ENCODE results near the gene MOGAT1. TPM values are rescaled to one million over a fixed set of nuclear protein-coding genes. Genes with fewer than 3 reads are reported as not detected.

Gene MOGAT1
- total RNA-seq, 1 donor from 2014 or later: 0.74 TPM

- H3K4me3 Mint-ChIP-seq (ENCODE audit: low read depth): no peak overlapping the region
- no peaks in the 10 kb centered on the region for H3K4me1 Mint-ChIP-seq (ENCODE audit: low read depth)
- H3K9me3 Mint-ChIP-seq (ENCODE audit: low read depth): no peaks in the 10 kb centered on the region
- DNase-seq (ENCODE audit: low spot score, unreplicated experiment): no peak
- peaks cover 4% of the 10 kb centered on the region for H3K27me3 Mint-ChIP-seq
- TF ChIP-seq CTCF (IDR thresholded peaks at IDR 0.05; ENCODE audit: unreplicated experiment): no peak
- H3K36me3 Mint-ChIP-seq (ENCODE audit: insufficient read depth): no peaks in the 10 kb centered on the region
- H3K27ac Mint-ChIP-seq: no peak overlapping the region
Observed at GRCh38 chr2:222730366-222730999, 59.0 kb downstream of the MOGAT1 start.

GRCh38 chr2:222731201-222731621 is 59.8 kb downstream of the MOGAT1 start:
- Mint-ChIP-seq H3K27ac (no peak overlapping the region), H3K4me3 (ENCODE audit: low read depth) (no peak overlapping the region), H3K4me1 (ENCODE audit: low read depth) (no peaks in the 10 kb centered on the region), H3K9me3 (ENCODE audit: low read depth) (no peaks in the 10 kb centered on the region), H3K27me3 (peaks cover 4% of the 10 kb centered on the region), H3K36me3 (ENCODE audit: insufficient read depth) (no peaks in the 10 kb centered on the region)
- TF ChIP-seq CTCF (IDR thresholded peaks at IDR 0.05; ENCODE audit: unreplicated experiment): no peak
- no peak for DNase-seq (ENCODE audit: low spot score, unreplicated experiment)

GRCh38 chr2:222732489-222733178 is 61.2 kb downstream of the MOGAT1 start:
- Mint-ChIP-seq H3K36me3 (ENCODE audit: insufficient read depth) (no peaks in the 10 kb centered on the region), H3K27me3 (peaks cover 11% of the 10 kb centered on the region), H3K4me3 (ENCODE audit: low read depth) (no peak overlapping the region), H3K9me3 (ENCODE audit: low read depth) (no peaks in the 10 kb centered on the region), H3K4me1 (ENCODE audit: low read depth) (no peaks in the 10 kb centered on the region), H3K27ac (no peak overlapping the region)
- no peak for TF ChIP-seq CTCF (IDR thresholded peaks at IDR 0.05; ENCODE audit: unreplicated experiment)
- DNase-seq (ENCODE audit: low spot score, unreplicated experiment): no peak

GRCh38 chr2:222733470-222733845 is 62.0 kb downstream of the MOGAT1 start:
- TF ChIP-seq CTCF (IDR thresholded peaks at IDR 0.05; ENCODE audit: unreplicated experiment): no peak
- no peak overlapping the region for H3K27ac Mint-ChIP-seq
- H3K36me3 Mint-ChIP-seq (ENCODE audit: insufficient read depth): no peaks in the 10 kb centered on the region
- DNase-seq (ENCODE audit: low spot score, unreplicated experiment): no peak
- no peaks in the 10 kb centered on the region for H3K4me1 Mint-ChIP-seq (ENCODE audit: low read depth)
- peaks cover 11% of the 10 kb centered on the region for H3K27me3 Mint-ChIP-seq
- no peaks in the 10 kb centered on the region for H3K9me3 Mint-ChIP-seq (ENCODE audit: low read depth)
- H3K4me3 Mint-ChIP-seq (ENCODE audit: low read depth): no peak overlapping the region

- H3K27ac Mint-ChIP-seq: no peak overlapping the region
- DNase-seq (ENCODE audit: low spot score, unreplicated experiment): no peak
- no peak overlapping the region for H3K4me3 Mint-ChIP-seq (ENCODE audit: low read depth)
- H3K36me3 Mint-ChIP-seq (ENCODE audit: insufficient read depth): no peaks in the 10 kb centered on the region
- no peaks in the 10 kb centered on the region for H3K4me1 Mint-ChIP-seq (ENCODE audit: low read depth)
- no peaks in the 10 kb centered on the region for H3K9me3 Mint-ChIP-seq (ENCODE audit: low read depth)
- peaks cover 11% of the 10 kb centered on the region for H3K27me3 Mint-ChIP-seq
- TF ChIP-seq CTCF (IDR thresholded peaks at IDR 0.05; ENCODE audit: unreplicated experiment): no peak
Observed at GRCh38 chr2:222733846-222734702, 62.6 kb downstream of the MOGAT1 start.

Data from progenitor cell of endocrine pancreas (in vitro differentiated cells).